ENCODE data around the gene CAMTA1. TPM values are rescaled to one million over a fixed set of nuclear protein-coding genes. Genes with fewer than 3 reads are reported as not detected.

Gene CAMTA1
- total RNA-seq, 1 experiment from 2014 or later: 85.2 TPM

GRCh38 chr1:7266561-7266960 is 481.3 kb downstream of the CAMTA1 start:
- Histone ChIP-seq H3K27ac (ENCODE audit: low read depth, low read length, poor library complexity, severe bottlenecking) (no peak overlapping the region), H3K9me3 (ENCODE audit: low read depth, low read length, poor library complexity, severe bottlenecking) (peaks cover 8% of the 10 kb centered on the region), H3K36me3 (ENCODE audit: insufficient read depth, low read length, poor library complexity, severe bottlenecking) (no peaks in the 10 kb centered on the region), H3K4me1 (ENCODE audit: insufficient read depth, low read length, poor library complexity, severe bottlenecking) (no peaks in the 10 kb centered on the region), H3K27me3 (replicated peaks; ENCODE audit: insufficient read depth, low read depth, low read length, poor library complexity) (no peaks in the 10 kb centered on the region), H3K4me3 (ENCODE audit: low read depth, low read length, poor library complexity, severe bottlenecking) (no peak overlapping the region)
- ChIA-PET CTCF (no interaction called here), POLR2A (ENCODE audit: low non-redundant PET) (no interaction called here)
- TF ChIP-seq, protein P1, sequence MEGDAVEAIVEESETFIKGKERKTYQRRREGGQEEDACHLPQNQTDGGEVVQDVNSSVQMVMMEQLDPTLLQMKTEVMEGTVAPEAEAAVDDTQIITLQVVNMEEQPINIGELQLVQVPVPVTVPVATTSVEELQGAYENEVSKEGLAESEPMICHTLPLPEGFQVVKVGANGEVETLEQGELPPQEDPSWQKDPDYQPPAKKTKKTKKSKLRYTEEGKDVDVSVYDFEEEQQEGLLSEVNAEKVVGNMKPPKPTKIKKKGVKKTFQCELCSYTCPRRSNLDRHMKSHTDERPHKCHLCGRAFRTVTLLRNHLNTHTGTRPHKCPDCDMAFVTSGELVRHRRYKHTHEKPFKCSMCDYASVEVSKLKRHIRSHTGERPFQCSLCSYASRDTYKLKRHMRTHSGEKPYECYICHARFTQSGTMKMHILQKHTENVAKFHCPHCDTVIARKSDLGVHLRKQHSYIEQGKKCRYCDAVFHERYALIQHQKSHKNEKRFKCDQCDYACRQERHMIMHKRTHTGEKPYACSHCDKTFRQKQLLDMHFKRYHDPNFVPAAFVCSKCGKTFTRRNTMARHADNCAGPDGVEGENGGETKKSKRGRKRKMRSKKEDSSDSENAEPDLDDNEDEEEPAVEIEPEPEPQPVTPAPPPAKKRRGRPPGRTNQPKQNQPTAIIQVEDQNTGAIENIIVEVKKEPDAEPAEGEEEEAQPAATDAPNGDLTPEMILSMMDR (conservative IDR thresholded peaks at IDR 0.05; ENCODE audit: low read depth, low read length): no peak
- no peak for TF ChIP-seq EZH2 (IDR thresholded peaks at IDR 0.05; ENCODE audit: borderline replicate concordance, low read depth, low read length, poor library complexity, severe bottlenecking)
- intact Hi-C loops (cut with micrococcal nuclease; ENCODE audit: unreplicated experiment): no loop called here
- no TSS peak for BruUV-seq (replicated peaks)
- no peak for DNase-seq (ENCODE audit: low spot score)

GRCh38 chr1:7267493-7267892 is 482.2 kb downstream of the CAMTA1 start:
- Histone ChIP-seq H3K4me3 (ENCODE audit: low read depth, low read length, poor library complexity, severe bottlenecking) (no peak overlapping the region), H3K27ac (ENCODE audit: low read depth, low read length, poor library complexity, severe bottlenecking) (no peak overlapping the region), H3K36me3 (ENCODE audit: insufficient read depth, low read length, poor library complexity, severe bottlenecking) (no peaks in the 10 kb centered on the region), H3K4me1 (ENCODE audit: insufficient read depth, low read length, poor library complexity, severe bottlenecking) (no peaks in the 10 kb centered on the region), H3K9me3 (ENCODE audit: low read depth, low read length, poor library complexity, severe bottlenecking) (peaks cover 8% of the 10 kb centered on the region), H3K27me3 (replicated peaks; ENCODE audit: insufficient read depth, low read depth, low read length, poor library complexity) (no peaks in the 10 kb centered on the region)
- no peak for TF ChIP-seq EZH2 (IDR thresholded peaks at IDR 0.05; ENCODE audit: borderline replicate concordance, low read depth, low read length, poor library complexity, severe bottlenecking)
- TF ChIP-seq, protein P1 (conservative IDR thresholded peaks at IDR 0.05; ENCODE audit: low read depth, low read length): no peak
- CTCF ChIA-PET: interaction anchor here (0.6 kb wide), 1 partner anchor 28 kb away, joined by 6 read pairs; no protein-coding TSS in a partner anchor
- DNase-seq (ENCODE audit: low spot score): no peak
- POLR2A ChIA-PET (ENCODE audit: low non-redundant PET): interaction anchor here (0.5 kb wide), 1 partner anchor 23 kb away, joined by 5 read pairs; no protein-coding TSS in a partner anchor
- no TSS peak for BruUV-seq (replicated peaks)
- intact Hi-C loops (cut with micrococcal nuclease; ENCODE audit: unreplicated experiment): no loop called here

DNA sequence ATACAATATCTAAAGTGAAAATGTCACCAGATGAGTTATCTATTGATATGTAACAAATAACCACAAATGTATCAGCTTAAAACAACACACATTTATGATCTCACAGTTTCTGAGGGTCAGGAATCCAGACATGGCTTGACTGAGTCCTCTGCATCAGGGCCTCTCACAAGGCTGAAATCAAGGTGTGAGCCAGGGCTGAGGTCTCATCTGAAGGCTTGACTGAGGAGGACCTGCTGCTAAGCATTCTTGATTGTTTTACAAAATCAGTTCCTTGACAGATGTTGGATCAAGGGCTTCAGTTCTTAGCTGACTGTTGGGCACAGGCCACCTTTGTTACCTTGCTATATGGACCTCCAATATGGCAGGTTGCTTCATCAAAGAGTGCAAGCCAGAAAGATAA is 483.7 kb downstream of the CAMTA1 start:
- no peak overlapping the region for H3K27ac ChIP-seq (ENCODE audit: low read depth, low read length, poor library complexity, severe bottlenecking)
- no peaks in the 10 kb centered on the region for H3K4me1 ChIP-seq (ENCODE audit: insufficient read depth, low read length, poor library complexity, severe bottlenecking)
- DNase-seq (ENCODE audit: low spot score): no peak
- H3K27me3 ChIP-seq (replicated peaks; ENCODE audit: insufficient read depth, low read depth, low read length, poor library complexity): no peaks in the 10 kb centered on the region
- no peaks in the 10 kb centered on the region for H3K36me3 ChIP-seq (ENCODE audit: insufficient read depth, low read length, poor library complexity, severe bottlenecking)
- peaks cover 8% of the 10 kb centered on the region for H3K9me3 ChIP-seq (ENCODE audit: low read depth, low read length, poor library complexity, severe bottlenecking)
- intact Hi-C loops (cut with micrococcal nuclease; ENCODE audit: unreplicated experiment): no loop called here
- POLR2A ChIA-PET (ENCODE audit: low non-redundant PET): no interaction called here
- no peak for TF ChIP-seq EZH2 (IDR thresholded peaks at IDR 0.05; ENCODE audit: borderline replicate concordance, low read depth, low read length, poor library complexity, severe bottlenecking)
- TF ChIP-seq, protein P1 (conservative IDR thresholded peaks at IDR 0.05; ENCODE audit: low read depth, low read length): no peak
- no peak overlapping the region for H3K4me3 ChIP-seq (ENCODE audit: low read depth, low read length, poor library complexity, severe bottlenecking)
- BruUV-seq (replicated peaks): no TSS peak
- CTCF ChIA-PET: no interaction called here

Data from A673 (cell line).